HepG2 (cell line): ENCODE data around the gene GOLT1A. TPM values are rescaled to one million over a fixed set of nuclear protein-coding genes. Genes with fewer than 3 reads are reported as not detected.

ENCODE experiments used
- ARNT2 ChIP-seq: sonication (generic); formaldehyde crosslinking; IDR thresholded peaks from 2 replicates; pipeline ENCODE4 v1.8.0; 2022; ENCODE audit warnings: mild to moderate bottlenecking, low read depth, missing genetic modification reagents, moderate library complexity
- ARNTL ChIP-seq: sonication (generic); formaldehyde crosslinking; IDR thresholded peaks from 2 replicates; pipeline ENCODE4 v1.4.0; 2020; ENCODE audit warnings: mild to moderate bottlenecking, missing genetic modification reagents
- ERF ChIP-seq: IDR thresholded peaks from 2 replicates; pipeline ENCODE4 v1.6.1; 2018; ENCODE audit warnings: missing biosample characterization, missing genetic modification reagents
- HMG20A ChIP-seq: IDR thresholded peaks from 2 replicates; pipeline ENCODE4 v1.6.1; 2016; ENCODE audit warnings: borderline replicate concordance
- HNRNPL ChIP-seq: fragments of 200-400 bp; formaldehyde crosslinking; IDR thresholded peaks from 2 replicates; pipeline ENCODE4 v1.6.1; 2017; ENCODE audit warnings: mild to moderate bottlenecking, low read depth, low read length
- HOXA7 ChIP-seq: sonication (generic); formaldehyde crosslinking; IDR thresholded peaks from 2 replicates; pipeline ENCODE4 v1.8.1; 2022; ENCODE audit warnings: mild to moderate bottlenecking, missing genetic modification reagents, moderate library complexity
- MYNN ChIP-seq: sonication (generic); formaldehyde crosslinking; IDR thresholded peaks from 2 replicates; pipeline ENCODE4 v1.4.0; 2020; ENCODE audit warnings: mild to moderate bottlenecking, low read depth, missing genetic modification reagents
- NAIF1 ChIP-seq: sonication (generic); formaldehyde crosslinking; IDR thresholded peaks from 2 replicates; pipeline ENCODE4 v1.5.0; 2020; ENCODE audit warnings: mild to moderate bottlenecking, missing genetic modification reagents, borderline replicate concordance
- NFIC ChIP-seq: IDR thresholded peaks from 2 replicates; pipeline ENCODE4 v1.6.1; 2012; ENCODE audit warnings: mild to moderate bottlenecking, low read length, inconsistent platforms
- REL ChIP-seq: sonication (generic); formaldehyde crosslinking; conservative IDR thresholded peaks from 2 replicates; pipeline ENCODE4 v1.8.0; 2022; ENCODE audit warnings: mild to moderate bottlenecking, missing genetic modification reagents, moderate library complexity
- REPIN1 ChIP-seq: sonication (generic); formaldehyde crosslinking; IDR thresholded peaks from 2 replicates; pipeline ENCODE4 v1.8.0; 2022; ENCODE audit warnings: missing genetic modification reagents, low read depth, mild to moderate bottlenecking, borderline replicate concordance
- SALL2 ChIP-seq: sonication (generic); formaldehyde crosslinking; IDR thresholded peaks from 2 replicates; pipeline ENCODE4 v1.8.1; 2023; ENCODE audit warnings: mild to moderate bottlenecking, missing genetic modification reagents, inconsistent platforms
- SP4 ChIP-seq: sonication (generic); formaldehyde crosslinking; IDR thresholded peaks from 2 replicates; pipeline ENCODE4 v1.8.1; 2023; ENCODE audit warnings: mild to moderate bottlenecking, missing genetic modification reagents
- TEAD2 ChIP-seq: sonication (generic); formaldehyde crosslinking; IDR thresholded peaks from 2 replicates; pipeline ENCODE4 v1.9.0; 2021; ENCODE audit warnings: missing genetic modification reagents
- TEAD3 ChIP-seq: optimal IDR thresholded peaks from 2 replicates; pipeline ENCODE3; 2016; ENCODE audit warnings: borderline replicate concordance
- TSC22D2 ChIP-seq: sonication (generic); formaldehyde crosslinking; IDR thresholded peaks from 2 replicates; pipeline ENCODE4 v1.5.1; 2020; ENCODE audit warnings: missing genetic modification reagents, mild to moderate bottlenecking, borderline replicate concordance
- ZBTB7B ChIP-seq: sonication (generic); formaldehyde crosslinking; IDR thresholded peaks from 2 replicates; pipeline ENCODE4 v1.4.0; 2020; ENCODE audit warnings: missing genetic modification reagents
- ZNF101 ChIP-seq: sonication (generic); formaldehyde crosslinking; IDR thresholded peaks from 2 replicates; pipeline ENCODE4 v1.4.0; 2020; ENCODE audit warnings: mild to moderate bottlenecking, low read depth, missing genetic modification reagents, borderline replicate concordance
- ZNF234 ChIP-seq: sonication (generic); formaldehyde crosslinking; conservative IDR thresholded peaks from 2 replicates; pipeline ENCODE4 v1.5.1; 2020; ENCODE audit warnings: mild to moderate bottlenecking, missing genetic modification reagents
- ZNF274 ChIP-seq: sonication (generic); formaldehyde crosslinking; IDR thresholded peaks from 2 replicates; pipeline ENCODE4 v1.5.1; 2020; ENCODE audit warnings: mild to moderate bottlenecking, missing genetic modification reagents
- ZNF557 ChIP-seq: sonication (generic); formaldehyde crosslinking; IDR thresholded peaks from 2 replicates; pipeline ENCODE4 v1.4.0; 2020; ENCODE audit warnings: missing genetic modification reagents
- polyA plus RNA-seq, 8 experiments: library from polyadenylated mRNA; depleted of rRNA in 3 of 8; stranded (reverse) in 7 of 8; unstranded in 1 of 8; fragments of >200 nt; fragmentation: Illumina TruSeq in 4 of 8; extraction: Trizol in 4 of 8; gene quantifications; 2 replicates each; pipeline versions ENCODE4 v1.2.1 to v1.2.3, GENCODE V29; 2011 to 2016; ENCODE audit warnings: low read depth in 4 of 8, missing spikeins in 1 of 8, mixed read lengths in 1 of 8; ENCODE audit not compliant: insufficient read depth in 1 of 8
- total RNA-seq, 5 experiments: library from RNA; depleted of rRNA; stranded (reverse); fragments of >200 nt; fragmentation: Illumina TruSeq; extraction: Trizol; gene quantifications; 2 replicates each; pipeline ENCODE4 v1.2.3, GENCODE V29; 2016; ENCODE audit warnings: low read depth in 1 of 5
- TF ChIP-seq, protein P1 (sequence below): conservative IDR thresholded peaks from 2 replicates; pipeline ENCODE4 v1.6.1; 2018; ENCODE audit warnings: missing genetic modification reagents
- TF ChIP-seq, protein P2 (sequence below): sonication (generic); formaldehyde crosslinking; IDR thresholded peaks from 2 replicates; pipeline ENCODE4 v1.4.0; 2020; ENCODE audit warnings: missing genetic modification reagents
- TF ChIP-seq, protein P3 (sequence below): sonication (generic); formaldehyde crosslinking; IDR thresholded peaks from 2 replicates; pipeline ENCODE4 v1.4.0; 2020; ENCODE audit warnings: missing genetic modification reagents

Gene GOLT1A
- total and polyA plus RNA-seq, 2 of the 13 experiments (the other 11 are each of a cell fraction or from before 2014, with no cell fraction given), result 25.8 to 28.0 TPM

DNA sequence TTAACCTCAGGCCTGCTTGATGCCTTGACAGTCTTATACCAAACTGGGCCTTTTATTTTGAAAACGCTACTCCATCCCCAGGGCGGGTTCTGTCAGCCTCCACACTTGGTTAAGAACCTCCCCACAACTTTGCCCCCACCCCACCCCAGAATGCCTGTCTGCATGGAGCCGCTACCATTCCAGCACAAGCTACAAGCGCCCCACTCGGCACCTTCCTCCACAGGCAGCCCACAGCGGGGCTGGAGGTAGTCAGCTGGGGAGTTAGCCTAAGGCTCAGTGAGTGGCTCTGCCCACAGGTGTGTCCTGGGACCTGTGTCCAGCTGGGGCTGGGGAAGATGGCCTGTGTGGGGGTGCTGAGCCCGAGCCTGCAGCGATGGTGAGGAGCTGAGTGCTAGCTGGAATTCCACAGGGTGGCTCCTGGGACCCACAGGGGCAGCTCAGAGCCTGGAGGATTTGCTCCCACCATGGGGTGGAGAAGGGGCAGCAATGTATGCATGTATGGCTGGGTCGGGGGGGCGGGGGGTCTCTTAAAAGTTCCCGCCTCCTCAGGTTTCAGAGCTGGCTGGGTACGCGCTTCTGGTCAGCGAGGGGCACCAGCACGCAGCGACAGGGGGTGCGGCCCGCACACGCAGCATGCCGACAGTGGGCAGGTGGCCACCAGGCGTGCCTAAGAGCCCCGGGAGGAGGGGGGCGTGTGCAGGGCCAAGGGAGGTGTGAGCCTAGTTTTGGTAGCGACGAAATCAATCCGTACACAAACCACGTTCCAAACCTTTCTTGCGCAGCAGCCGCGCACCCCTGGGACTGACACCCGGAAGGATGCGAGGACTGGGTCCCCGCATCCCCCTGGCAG is 62.9 kb downstream of the GOLT1A start (continued):
- TF ChIP-seq REL (CRISPR knock-in tag) (no peak), ZBTB7B (CRISPR knock-in tag) (no peak), ERF (CRISPR knock-in tag) (no peak), HMG20A (CRISPR knock-in tag) (no peak), ARNTL (CRISPR knock-in tag) (no peak), ZNF557 (no peak), TEAD2 (CRISPR knock-in tag) (no peak), SALL2 (CRISPR knock-in tag) (no peak), TSC22D2 (no peak), NAIF1 (CRISPR knock-in tag) (no peak), HOXA7 (no peak), MYNN (CRISPR knock-in tag) (peak; percentile 94; the same call in 1 of the 2 replicates), SP4 (CRISPR knock-in tag) (no peak), HNRNPL (peak; percentile 74; the same call in 1 of the 2 replicates), ZNF101 (no peak), REPIN1 (CRISPR knock-in tag) (peak; percentile 41; the same call in 1 of the 2 replicates), ZNF234 (CRISPR knock-in tag) (no peak), TEAD3 (CRISPR knock-in tag) (no peak), ZNF274 (CRISPR knock-in tag) (no peak), NFIC (no peak), ARNT2 (CRISPR knock-in tag) (no peak)
- TF ChIP-seq, protein P1, sequence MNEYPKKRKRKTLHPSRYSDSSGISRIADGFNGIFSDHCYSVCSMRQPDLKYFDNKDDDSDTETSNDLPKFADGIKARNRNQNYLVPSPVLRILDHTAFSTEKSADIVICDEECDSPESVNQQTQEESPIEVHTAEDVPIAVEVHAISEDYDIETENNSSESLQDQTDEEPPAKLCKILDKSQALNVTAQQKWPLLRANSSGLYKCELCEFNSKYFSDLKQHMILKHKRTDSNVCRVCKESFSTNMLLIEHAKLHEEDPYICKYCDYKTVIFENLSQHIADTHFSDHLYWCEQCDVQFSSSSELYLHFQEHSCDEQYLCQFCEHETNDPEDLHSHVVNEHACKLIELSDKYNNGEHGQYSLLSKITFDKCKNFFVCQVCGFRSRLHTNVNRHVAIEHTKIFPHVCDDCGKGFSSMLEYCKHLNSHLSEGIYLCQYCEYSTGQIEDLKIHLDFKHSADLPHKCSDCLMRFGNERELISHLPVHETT (CRISPR knock-in tag), result no peak
- TF ChIP-seq, protein P2, sequence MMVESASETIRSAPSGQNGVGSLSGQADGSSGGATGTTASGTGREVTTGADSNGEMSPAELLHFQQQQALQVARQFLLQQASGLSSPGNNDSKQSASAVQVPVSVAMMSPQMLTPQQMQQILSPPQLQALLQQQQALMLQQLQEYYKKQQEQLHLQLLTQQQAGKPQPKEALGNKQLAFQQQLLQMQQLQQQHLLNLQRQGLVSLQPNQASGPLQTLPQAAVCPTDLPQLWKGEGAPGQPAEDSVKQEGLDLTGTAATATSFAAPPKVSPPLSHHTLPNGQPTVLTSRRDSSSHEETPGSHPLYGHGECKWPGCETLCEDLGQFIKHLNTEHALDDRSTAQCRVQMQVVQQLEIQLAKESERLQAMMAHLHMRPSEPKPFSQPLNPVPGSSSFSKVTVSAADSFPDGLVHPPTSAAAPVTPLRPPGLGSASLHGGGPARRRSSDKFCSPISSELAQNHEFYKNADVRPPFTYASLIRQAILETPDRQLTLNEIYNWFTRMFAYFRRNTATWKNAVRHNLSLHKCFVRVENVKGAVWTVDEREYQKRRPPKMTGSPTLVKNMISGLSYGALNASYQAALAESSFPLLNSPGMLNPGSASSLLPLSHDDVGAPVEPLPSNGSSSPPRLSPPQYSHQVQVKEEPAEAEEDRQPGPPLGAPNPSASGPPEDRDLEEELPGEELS (CRISPR knock-in tag), result no peak
- TF ChIP-seq, protein P3, sequence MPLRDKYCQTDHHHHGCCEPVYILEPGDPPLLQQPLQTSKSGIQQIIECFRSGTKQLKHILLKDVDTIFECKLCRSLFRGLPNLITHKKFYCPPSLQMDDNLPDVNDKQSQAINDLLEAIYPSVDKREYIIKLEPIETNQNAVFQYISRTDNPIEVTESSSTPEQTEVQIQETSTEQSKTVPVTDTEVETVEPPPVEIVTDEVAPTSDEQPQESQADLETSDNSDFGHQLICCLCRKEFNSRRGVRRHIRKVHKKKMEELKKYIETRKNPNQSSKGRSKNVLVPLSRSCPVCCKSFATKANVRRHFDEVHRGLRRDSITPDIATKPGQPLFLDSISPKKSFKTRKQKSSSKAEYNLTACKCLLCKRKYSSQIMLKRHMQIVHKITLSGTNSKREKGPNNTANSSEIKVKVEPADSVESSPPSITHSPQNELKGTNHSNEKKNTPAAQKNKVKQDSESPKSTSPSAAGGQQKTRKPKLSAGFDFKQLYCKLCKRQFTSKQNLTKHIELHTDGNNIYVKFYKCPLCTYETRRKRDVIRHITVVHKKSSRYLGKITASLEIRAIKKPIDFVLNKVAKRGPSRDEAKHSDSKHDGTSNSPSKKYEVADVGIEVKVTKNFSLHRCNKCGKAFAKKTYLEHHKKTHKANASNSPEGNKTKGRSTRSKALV (CRISPR knock-in tag), result 0 out of 2 replicates have a peak, but pooled peaks have one; percentile 36
